Rectal smooth muscle tissue (tissue), 1 donor: Measurements from ENCODE around the gene EPS15.
"Not testable (repeated sequence)": the region's sequence is repeated elsewhere in the genome, so short reads cannot be mapped to it uniquely, and the experiment has no call there.

Source experiments
- H3K27ac ChIP-seq: one replicate; pipeline ENCODE4 v1.7.0; 2013; ENCODE audit warnings: low read depth, low read length, inconsistent platforms
- H3K27me3 ChIP-seq: one replicate; pipeline ENCODE4 v1.7.0; 2013; ENCODE audit warnings: low read length; ENCODE audit not compliant: control insufficient read depth, insufficient read depth
- H3K36me3 ChIP-seq: one replicate; pipeline ENCODE4 v1.7.0; 2013; ENCODE audit warnings: low read length; ENCODE audit not compliant: control insufficient read depth, insufficient read depth
- H3K4me1 ChIP-seq: one replicate; pipeline ENCODE4 v1.7.0; 2013; ENCODE audit warnings: low read length; ENCODE audit not compliant: control insufficient read depth, insufficient read depth
- H3K4me3 ChIP-seq: one replicate; pipeline ENCODE4 v1.7.0; 2013; ENCODE audit warnings: low read length
- H3K9ac ChIP-seq: one replicate; pipeline ENCODE4 v1.7.0; 2013; ENCODE audit warnings: low read length

Gene EPS15

GRCh38 chr1:51473331-51474115 is 45.5 kb downstream of the EPS15 start:
- no peak overlapping the region for H3K9ac ChIP-seq
- H3K27ac ChIP-seq: no peak overlapping the region
- H3K4me3 ChIP-seq: no peak overlapping the region
- no peaks in the 10 kb centered on the region for H3K36me3 ChIP-seq
- peaks cover 18% of the 10 kb centered on the region for H3K4me1 ChIP-seq
- H3K27me3 ChIP-seq: no peaks in the 10 kb centered on the region

GRCh38 chr1:51472359-51472758 is 46.7 kb downstream of the EPS15 start:
- no peak overlapping the region for H3K9ac ChIP-seq
- H3K4me1 ChIP-seq: peaks cover 18% of the 10 kb centered on the region
- no peak overlapping the region for H3K4me3 ChIP-seq
- peak overlapping the region; percentile 12 for H3K27ac ChIP-seq
- H3K36me3 ChIP-seq: no peaks in the 10 kb centered on the region
- H3K27me3 ChIP-seq: no peaks in the 10 kb centered on the region

GRCh38 chr1:51469518-51469917 is 49.5 kb downstream of the EPS15 start:
- Histone ChIP-seq H3K27ac (no peak overlapping the region), H3K4me3 (no peak overlapping the region), H3K4me1 (peaks cover 18% of the 10 kb centered on the region), H3K27me3 (no peaks in the 10 kb centered on the region), H3K36me3 (no peaks in the 10 kb centered on the region), H3K9ac (no peak overlapping the region)

GRCh38 chr1:51464828-51465227 is 54.2 kb downstream of the EPS15 start:
- no peak overlapping the region for H3K4me3 ChIP-seq
- no peaks in the 10 kb centered on the region for H3K27me3 ChIP-seq
- H3K9ac ChIP-seq: no peak overlapping the region
- no peak overlapping the region for H3K27ac ChIP-seq
- H3K4me1 ChIP-seq: no peaks in the 10 kb centered on the region
- no peaks in the 10 kb centered on the region for H3K36me3 ChIP-seq

- H3K9ac ChIP-seq: no peak overlapping the region
- no peak overlapping the region for H3K27ac ChIP-seq
- H3K4me3 ChIP-seq: no peak overlapping the region
- no peaks in the 10 kb centered on the region for H3K27me3 ChIP-seq
- H3K36me3 ChIP-seq: no peaks in the 10 kb centered on the region
- no peaks in the 10 kb centered on the region for H3K4me1 ChIP-seq
These were observed 55.5 kb downstream of the EPS15 start for GRCh38 chr1:51463561-51463960.

GRCh38 chr1:51462289-51462688 is 56.8 kb downstream of the EPS15 start:
- H3K4me3 ChIP-seq, H3K36me3 ChIP-seq, H3K27ac ChIP-seq, H3K27me3 ChIP-seq, H3K4me1 ChIP-seq, H3K9ac ChIP-seq: not testable (repeated sequence)

GRCh38 chr1:51454554-51454953 is 64.5 kb downstream of the EPS15 start:
- H3K9ac ChIP-seq: no peak overlapping the region
- no peak overlapping the region for H3K27ac ChIP-seq
- no peaks in the 10 kb centered on the region for H3K4me1 ChIP-seq
- no peak overlapping the region for H3K4me3 ChIP-seq
- H3K27me3 ChIP-seq: no peaks in the 10 kb centered on the region
- H3K36me3 ChIP-seq: no peaks in the 10 kb centered on the region

- no peak overlapping the region for H3K9ac ChIP-seq
- no peaks in the 10 kb centered on the region for H3K4me1 ChIP-seq
- no peak overlapping the region for H3K27ac ChIP-seq
- H3K36me3 ChIP-seq: no peaks in the 10 kb centered on the region
- H3K27me3 ChIP-seq: no peaks in the 10 kb centered on the region
- H3K4me3 ChIP-seq: no peak overlapping the region
These were observed 66.1 kb downstream of the EPS15 start for GRCh38 chr1:51453010-51453409.

GRCh38 chr1:51448844-51449454 is 70.1 kb downstream of the EPS15 start:
- not testable (repeated sequence) for H3K4me3 ChIP-seq, H3K27ac ChIP-seq, H3K36me3 ChIP-seq, H3K27me3 ChIP-seq, H3K4me1 ChIP-seq, H3K9ac ChIP-seq

GRCh38 chr1:51445351-51446090 is 73.5 kb downstream of the EPS15 start:
- Histone ChIP-seq H3K4me3 (no peak overlapping the region), H3K9ac (no peak overlapping the region), H3K27ac (no peak overlapping the region), H3K27me3 (no peaks in the 10 kb centered on the region), H3K4me1 (no peaks in the 10 kb centered on the region), H3K36me3 (peaks cover 3% of the 10 kb centered on the region)

GRCh38 chr1:51444534-51445192 is 74.4 kb downstream of the EPS15 start:
- no peak overlapping the region for H3K9ac ChIP-seq
- H3K36me3 ChIP-seq: peaks cover 3% of the 10 kb centered on the region
- no peaks in the 10 kb centered on the region for H3K4me1 ChIP-seq
- H3K27ac ChIP-seq: no peak overlapping the region
- no peak overlapping the region for H3K4me3 ChIP-seq
- no peaks in the 10 kb centered on the region for H3K27me3 ChIP-seq

GRCh38 chr1:51444096-51444495 is 75.0 kb downstream of the EPS15 start:
- Histone ChIP-seq H3K4me1 (no peaks in the 10 kb centered on the region), H3K27ac (no peak overlapping the region), H3K4me3 (no peak overlapping the region), H3K36me3 (peaks cover 3% of the 10 kb centered on the region), H3K9ac (no peak overlapping the region), H3K27me3 (no peaks in the 10 kb centered on the region)
